ENCODE data around the gene CST3. TPM values are rescaled to one million over a fixed set of nuclear protein-coding genes. Genes with fewer than 3 reads are reported as not detected.

CST3 gene
- polyA plus RNA-seq, 1 donor from 2014 or later: 54.6 TPM

DNA sequence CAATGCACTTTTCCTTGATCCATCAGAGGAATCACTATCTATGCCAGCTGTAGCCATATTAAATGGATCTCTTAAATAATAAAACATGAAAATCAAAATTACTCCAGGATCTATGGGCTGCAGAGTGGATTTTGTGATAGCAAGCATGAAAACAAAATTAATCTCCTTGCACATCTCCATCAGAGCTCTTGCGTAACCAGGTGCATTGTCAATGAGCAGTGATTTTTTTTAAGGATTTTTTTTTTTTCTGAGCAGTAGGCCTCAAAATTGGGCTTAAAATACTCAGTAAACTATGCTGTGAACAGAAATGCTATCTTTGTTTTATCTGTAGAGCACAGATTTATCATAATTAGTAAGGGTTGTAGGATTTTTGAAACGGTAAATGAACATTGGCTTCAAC lies 11.5 kb upstream of the CST3 start:
- Histone ChIP-seq H2AFZ (ENCODE audit: low read depth, low read length) (no peak overlapping the region), H3K4me2 (ENCODE audit: low read length) (no peak overlapping the region), H3K9ac (ENCODE audit: low read length) (no peak overlapping the region), H3K4me3 (ENCODE audit: low read length) (no peak overlapping the region), H3K79me2 (replicated peaks; ENCODE audit: insufficient read depth, low read length) (no peaks in the 10 kb centered on the region), H4K20me1 (ENCODE audit: insufficient read depth) (no peaks in the 10 kb centered on the region), H3F3A (ENCODE audit: insufficient read depth, low read length, poor library complexity, severe bottlenecking) (no peaks in the 10 kb centered on the region), H3K27ac (ENCODE audit: low read length) (no peak overlapping the region), H3K9me2 (ENCODE audit: insufficient read depth, low read length) (no peaks in the 10 kb centered on the region), H3K9me3 (ENCODE audit: low read length) (no peaks in the 10 kb centered on the region), H3K36me3 (ENCODE audit: insufficient read depth, low read length) (no peaks in the 10 kb centered on the region), H3K27me3 (ENCODE audit: insufficient read depth, low read depth, low read length) (no peaks in the 10 kb centered on the region)
- TF ChIP-seq TAF1 (IDR thresholded peaks at IDR 0.05; ENCODE audit: low read depth): no peak
- TF ChIP-seq RAD21 (conservative IDR thresholded peaks at IDR 0.05): no peak
- no peak for TF ChIP-seq REST (IDR thresholded peaks at IDR 0.05; ENCODE audit: borderline replicate concordance)
- no peak for TF ChIP-seq POLR2AphosphoS5 (IDR thresholded peaks at IDR 0.05)
- TF ChIP-seq MXI1 (conservative IDR thresholded peaks at IDR 0.05; ENCODE audit: poor library complexity, severe bottlenecking): no peak
- TF ChIP-seq SMC3 (conservative IDR thresholded peaks at IDR 0.05; ENCODE audit: poor library complexity): no peak
- TF ChIP-seq EP300 (conservative IDR thresholded peaks at IDR 0.05; ENCODE audit: poor library complexity, severe bottlenecking): no peak

- no peak overlapping the region for H3K4me2 ChIP-seq (ENCODE audit: low read length)
- no peaks in the 10 kb centered on the region for H3K9me2 ChIP-seq (ENCODE audit: insufficient read depth, low read length)
- no peaks in the 10 kb centered on the region for H3K36me3 ChIP-seq (ENCODE audit: insufficient read depth, low read length)
- H3K79me2 ChIP-seq (replicated peaks; ENCODE audit: insufficient read depth, low read length): no peaks in the 10 kb centered on the region
- no peak overlapping the region for H3K4me3 ChIP-seq (ENCODE audit: low read length)
- no peaks in the 10 kb centered on the region for H3F3A ChIP-seq (ENCODE audit: insufficient read depth, low read length, poor library complexity, severe bottlenecking)
- no peak overlapping the region for H3K27ac ChIP-seq (ENCODE audit: low read length)
- H4K20me1 ChIP-seq (ENCODE audit: insufficient read depth): no peaks in the 10 kb centered on the region
- no peak for TF ChIP-seq POLR2AphosphoS5 (IDR thresholded peaks at IDR 0.05)
- no peak for TF ChIP-seq MXI1 (conservative IDR thresholded peaks at IDR 0.05; ENCODE audit: poor library complexity, severe bottlenecking)
- no peak for TF ChIP-seq SMC3 (conservative IDR thresholded peaks at IDR 0.05; ENCODE audit: poor library complexity)
- TF ChIP-seq RAD21 (conservative IDR thresholded peaks at IDR 0.05): no peak
- no peak for TF ChIP-seq TAF1 (IDR thresholded peaks at IDR 0.05; ENCODE audit: low read depth)
- TF ChIP-seq EP300 (conservative IDR thresholded peaks at IDR 0.05; ENCODE audit: poor library complexity, severe bottlenecking): no peak
- TF ChIP-seq CTCF (IDR thresholded peaks at IDR 0.05; ENCODE audit: poor library complexity, severe bottlenecking): no peak
- no peak overlapping the region for H3K9ac ChIP-seq (ENCODE audit: low read length)
- no peaks in the 10 kb centered on the region for H3K27me3 ChIP-seq (ENCODE audit: insufficient read depth, low read depth, low read length)
- H3K9me3 ChIP-seq (ENCODE audit: low read length): no peaks in the 10 kb centered on the region
- H2AFZ ChIP-seq (ENCODE audit: low read depth, low read length): no peak overlapping the region
These were observed 9.6 kb upstream of the CST3 start for GRCh38 chr20:23647346-23647745.
